ENCODE measurements around the gene GBP7. TPM values are rescaled to one million over a fixed set of nuclear protein-coding genes. Genes with fewer than 3 reads are reported as not detected.

The GBP7 gene, protein sequence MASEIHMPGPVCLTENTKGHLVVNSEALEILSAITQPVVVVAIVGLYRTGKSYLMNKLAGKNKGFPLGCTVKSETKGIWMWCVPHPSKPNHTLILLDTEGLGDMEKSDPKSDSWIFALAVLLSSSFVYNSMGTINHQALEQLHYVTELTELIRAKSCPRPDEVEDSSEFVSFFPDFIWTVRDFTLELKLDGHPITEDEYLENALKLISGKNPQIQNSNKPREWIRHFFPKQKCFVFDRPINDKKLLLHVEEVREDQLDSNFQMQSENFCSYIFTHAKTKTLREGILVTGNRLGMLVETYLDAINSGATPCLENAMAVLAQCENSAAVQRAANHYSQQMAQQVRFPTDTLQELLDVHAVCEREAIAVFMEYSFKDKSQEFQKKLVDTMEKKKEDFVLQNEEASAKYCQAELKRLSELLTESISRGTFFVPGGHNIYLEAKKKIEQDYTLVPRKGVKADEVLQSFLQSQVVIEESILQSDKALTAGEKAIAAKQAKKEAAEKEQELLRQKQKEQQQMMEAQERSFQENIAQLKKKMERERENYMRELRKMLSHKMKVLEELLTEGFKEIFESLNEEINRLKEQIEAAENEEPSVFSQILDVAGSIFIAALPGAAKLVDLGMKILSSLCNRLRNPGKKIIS
- total RNA-seq, result not detected in 2 replicates

GRCh38 chr1:89175601-89176256 lies at the start of gene GBP7:
TSS of gene GBP7 (minus strand) at chr1:89176003. CDS start at chr1:89171935, 4,068 bp downstream.

DNA sequence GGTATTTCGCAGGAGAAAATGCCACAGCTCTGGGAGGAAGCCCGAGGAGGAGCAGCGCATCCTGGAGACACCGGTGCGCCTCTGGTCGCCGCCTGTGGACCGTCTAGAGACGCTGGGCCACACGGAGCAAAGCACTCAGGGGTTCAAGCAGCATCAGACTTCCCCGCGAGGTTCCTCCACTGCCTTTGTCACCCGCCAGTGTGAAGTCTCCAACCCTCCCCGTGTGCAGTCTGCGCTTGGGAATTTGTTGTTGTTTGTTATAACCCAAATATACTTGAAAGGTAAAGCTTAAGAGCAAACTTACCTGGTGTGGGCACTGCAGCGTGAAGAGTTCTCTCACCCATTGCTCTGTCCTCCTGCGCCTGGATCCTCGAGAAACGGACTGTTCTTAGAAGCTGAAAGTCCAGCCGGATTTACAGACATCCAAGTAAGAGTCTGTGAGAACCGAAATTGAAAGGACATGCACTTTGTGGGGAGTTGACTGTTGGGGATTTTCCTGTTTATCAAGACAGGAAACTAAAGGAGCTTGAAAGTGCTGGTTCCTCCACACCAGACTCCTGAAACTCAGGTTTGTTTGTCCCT lies 22.8 kb upstream of the GBP7 start, which contains the start of gene GBP4:
TSS of gene GBP4 (minus strand) at position 452 of the 582 bp plus-strand sequence. CDS start at position 344, 108 bp downstream.

GRCh38 chr1:89125913-89126580 lies 49.8 kb downstream of the GBP7 start, which contains the start of gene GBP2:
TSS of gene GBP2 (minus strand) at chr1:89126114. CDS start at chr1:89121966, 4,148 bp downstream.

Other genes with a start within 250 kb of the GBP7 start
- gene KYAT3, start 183.4 kb downstream of the GBP7 start, total RNA-seq, result 29.6 and 38.3 TPM in 2 replicates
- 9.2 and 10.5 TPM in 2 replicates for gene RBMXL1, start 183.4 kb downstream of the GBP7 start, total RNA-seq
- gene GBP3, start 153.1 kb downstream of the GBP7 start, total RNA-seq, result 38.3 and 57.4 TPM in 2 replicates
- 27.8 and 66.4 TPM in 2 replicates for gene GBP1, start 110.8 kb downstream of the GBP7 start, total RNA-seq
- 8.7 and 39.8 TPM in 2 replicates for gene GBP2, start 49.9 kb downstream of the GBP7 start, total RNA-seq
- 2.0 and 3.4 TPM in 2 replicates for gene GBP4, start 22.9 kb upstream of the GBP7 start, total RNA-seq
- under 0.01 TPM in 1 of 2 replicates, not detected in the other for gene GBP5, start 96.9 kb upstream of the GBP7 start, total RNA-seq
- not detected in 2 replicates for gene GBP6, start 188.1 kb upstream of the GBP7 start, total RNA-seq